Colonic mucosa (tissue), 4 donors: Measurements from ENCODE around the gene PDS5B. TPM values are rescaled to one million over a fixed set of nuclear protein-coding genes. Genes with fewer than 3 reads are reported as not detected.
A peak's percentile ranks its signal among the peaks of the same experiment; 100 is the strongest.

Experiments used
- DNase-seq: peaks from one replicate; pipeline ENCODE4 v3.0.0-alpha.2; 2020
- H3K27ac ChIP-seq: fragments of 200-600 bp; one replicate; pipeline ENCODE4 v1.8.0; 2021
- H3K27me3 ChIP-seq: fragments of 200-600 bp; one replicate; pipeline ENCODE4 v1.8.0; 2021
- H3K36me3 ChIP-seq: fragments of 200-600 bp; one replicate; pipeline ENCODE4 v1.8.0; 2021
- H3K4me1 ChIP-seq: fragments of 200-600 bp; one replicate; pipeline ENCODE4 v1.8.0; 2021; ENCODE audit warnings: mild to moderate bottlenecking
- H3K4me3 ChIP-seq: fragments of 200-600 bp; one replicate; pipeline ENCODE4 v1.8.0; 2021
- H3K9ac ChIP-seq, 2 donors: one replicate each; pipeline ENCODE4 v1.7.0; 2013; ENCODE audit warnings: control low read depth in 2 of 2, low read depth in 2 of 2, low read length in 2 of 2
- H3K9me3 ChIP-seq: fragments of 200-600 bp; one replicate; pipeline ENCODE4 v1.8.0; 2021
- CTCF ChIP-seq: fragments of 200-600 bp; IDR thresholded peaks from one replicate; pipeline ENCODE4 v1.8.0; 2022; ENCODE audit warnings: antibody characterized with exemption, mild to moderate bottlenecking
- intact Hi-C: fragments of 100-400 bp; cut with DNase I; formaldehyde crosslinking; loops from one replicate; pipeline ENCODE4 v1.14.1; 2022
- total RNA-seq, 2 donors: library from RNA; stranded (reverse); fragmentation: NEBNext Ultra II Directional in 1 of 2; extraction: Animal tissue kit (Norgen Biotek cat#: 25700) in 1 of 2; gene quantifications; one replicate each; pipeline ENCODE4 v1.2.1, GENCODE V29; 2021
- donor health status: healthy.
- donor health status: DM: no; HTN: no; CAD: no.
- donor health status: DM: no; HTN: no; CAD: no.

Gene PDS5B
- total RNA-seq, result 10 to 100 TPM; 34.0 to 37.0 TPM

GRCh38 chr13:32586080-32586900 lies at the start of gene PDS5B:
Gene PDS5B (plus strand): TSS chr13:32586452. CDS start chr13:32648773, 62,321 bp downstream.
- Histone ChIP-seq H3K4me3 (peak within 1 kb of the TSS; percentile 73), H3K9ac (peak within 1 kb of the TSS; percentile 80 to 86), H3K4me1 (no peaks in the 10 kb centered on the region), H3K9me3 (no peaks in the 10 kb centered on the region), H3K27me3 (no peaks in the 10 kb centered on the region), H3K27ac (peak within 1 kb of the TSS; percentile 94), H3K36me3 (no peaks in the 10 kb centered on the region)
- intact Hi-C loops, result loop anchor here (5.0 to 10.0 kb wide), 4 partner anchors 51 to 956 kb away; no protein-coding TSS in a partner anchor
- TF ChIP-seq CTCF, result peak; percentile 65
- peak; percentile 94 for DNase-seq

GRCh38 chr13:32537580-32538142 lies 48.6 kb upstream of the PDS5B start:
- intact Hi-C loops, result loop anchor here (10.0 kb wide), 1 partner anchor 283 kb away; no protein-coding TSS in a partner anchor
- DNase-seq, result peak; percentile 42
- no peaks in the 10 kb centered on the region for H3K4me1 ChIP-seq

GRCh38 chr13:32538143-32538620 lies 48.1 kb upstream of the PDS5B start:
- H3K9me3 ChIP-seq, result no peaks in the 10 kb centered on the region
- peak overlapping the region; percentile 93 for H3K27ac ChIP-seq
- peak overlapping the region; percentile 75 for H3K4me3 ChIP-seq
- TF ChIP-seq CTCF, result no peak
- H3K9ac ChIP-seq, result peak overlapping the region; percentile 81 to 97
- intact Hi-C loops, result loop anchor here (10.0 kb wide), 1 partner anchor 283 kb away; no protein-coding TSS in a partner anchor
- DNase-seq, result no peak
- H3K4me1 ChIP-seq, result no peaks in the 10 kb centered on the region
- H3K27me3 ChIP-seq, result no peaks in the 10 kb centered on the region
- H3K36me3 ChIP-seq, result peaks cover 5% of the 10 kb centered on the region

More at GRCh38 chr13:32537580-32538142, 48.6 kb upstream of the PDS5B start:
- Histone ChIP-seq H3K27me3 (no peaks in the 10 kb centered on the region), H3K9ac (peak overlapping the region; percentile 81 to 97), H3K4me3 (peak overlapping the region; percentile 75), H3K36me3 (peaks cover 5% of the 10 kb centered on the region), H3K27ac (peak overlapping the region; percentile 93), H3K9me3 (no peaks in the 10 kb centered on the region)
- TF ChIP-seq CTCF, result no peak

- Histone ChIP-seq H3K27me3 (no peaks in the 10 kb centered on the region), H3K9me3 (no peaks in the 10 kb centered on the region), H3K9ac (peak within 1 kb of the TSS; percentile 81 to 97), H3K4me1 (no peaks in the 10 kb centered on the region), H3K4me3 (peak within 1 kb of the TSS; percentile 75), H3K27ac (peak within 1 kb of the TSS; percentile 93), H3K36me3 (peaks cover 5% of the 10 kb centered on the region)
- TF ChIP-seq CTCF, result no peak
- DNase-seq, result peak; percentile 96
- intact Hi-C loops, result loop anchor here (10.0 kb wide), 1 partner anchor 284 kb away; no protein-coding TSS in a partner anchor
These were observed 47.5 kb upstream of the PDS5B start, which contains the start of gene N4BP2L2 for GRCh38 chr13:32538621-32539246. Gene N4BP2L2 (minus strand): TSS chr13:32538795. CDS start chr13:32537027, 1,768 bp downstream.

- Histone ChIP-seq H3K9ac (no peak overlapping the region), H3K4me3 (no peak overlapping the region), H3K27me3 (no peaks in the 10 kb centered on the region), H3K27ac (no peak overlapping the region), H3K4me1 (no peaks in the 10 kb centered on the region), H3K9me3 (no peaks in the 10 kb centered on the region), H3K36me3 (no peaks in the 10 kb centered on the region)
- intact Hi-C loops, result no loop called here
- TF ChIP-seq CTCF, result no peak
- DNase-seq, result no peak
These were observed 44.0 kb upstream of the PDS5B start for GRCh38 chr13:32542221-32542620.
